Left lung (tissue), 10 donors: ENCODE measurements around the gene SAMM50. TPM values are rescaled to one million over a fixed set of nuclear protein-coding genes. Genes with fewer than 3 reads are reported as not detected.
A peak's percentile ranks its signal among the peaks of the same experiment; 100 is the strongest.

Source experiments
- ATAC-seq: fragments of 200-7000 bp; cut with Tn5 transposase; one replicate; pipeline ENCODE4 v1.9.1; 2020; ENCODE audit warnings: moderate library complexity
- DNase-seq, 4 donors: peaks; one replicate each; pipeline ENCODE4 v3.0.0-alpha.2; 2013 to 2020
- H3K27ac ChIP-seq, 2 donors: fragments of 200-600 bp; sonication (generic) in 1 of 2; one replicate each; pipeline versions ENCODE4 v1.5.0 to v1.8.0; 2020 to 2021
- H3K27me3 ChIP-seq, 2 donors: fragments of 200-600 bp; sonication (generic) in 1 of 2; one replicate each; pipeline versions ENCODE4 v1.5.0 to v1.8.0; 2020 to 2021
- H3K36me3 ChIP-seq, 2 donors: fragments of 200-600 bp; sonication (generic) in 1 of 2; one replicate each; pipeline versions ENCODE4 v1.5.0 to v1.8.0; 2020 to 2021
- H3K4me1 ChIP-seq, 2 donors: fragments of 200-600 bp; one replicate each; pipeline ENCODE4 v1.8.0; 2021
- H3K4me3 ChIP-seq, 2 donors: fragments of 200-600 bp; sonication (generic) in 1 of 2; one replicate each; pipeline versions ENCODE4 v1.5.0 to v1.8.0; 2020 to 2021; ENCODE audit warnings: mild to moderate bottlenecking in 1 of 2
- H3K9me3 ChIP-seq, 2 donors: fragments of 200-600 bp; sonication (generic) in 1 of 2; one replicate each; pipeline versions ENCODE4 v1.5.0 to v1.8.0; 2020 to 2021
- CTCF ChIP-seq, 2 donors: fragments of 200-600 bp; sonication (generic) in 1 of 2; IDR thresholded peaks; one replicate each; pipeline versions ENCODE4 v1.5.0 to v1.8.0; 2021; ENCODE audit warnings: antibody characterized with exemption in 2 of 2
- intact Hi-C, 2 donors: fragments of 100-400 bp; cut with DNase I; formaldehyde crosslinking; loops; one replicate each; pipeline versions ENCODE4 v1.11.2 to v1.14.2; 2022
- polyA plus RNA-seq, 6 donors: library from polyadenylated mRNA; unstranded; fragments of 120-200 nt; gene quantifications; one replicate each; pipeline ENCODE4 v1.2.1, GENCODE V29; 2013; ENCODE audit not compliant: insufficient read length in 6 of 6
- total RNA-seq, 2 donors: library from RNA; stranded (reverse); fragmentation: NEBNext Ultra II Directional; extraction: Animal tissue kit (Norgen Biotek cat#: 25700); gene quantifications; one replicate each; pipeline ENCODE4 v1.2.1, GENCODE V29; 2021
- donor health status: DM: no; HTN: yes; CAD: no.
- donor health status: DM: no; HTN: no; CAD: no.

SAMM50 gene
- total and polyA plus RNA-seq, 8 donors = 23.3 to 66.6 (median 62.3) TPM

GRCh38 chr22:43911351-43911750, 43.9 kb upstream of the SAMM50 start:
- intact Hi-C loops = no loop called here
- H3K27me3 ChIP-seq = peaks cover 0 to 64% of the 10 kb centered on the region in 2 donors

GRCh38 chr22:43917521-43917920, 37.7 kb upstream of the SAMM50 start:
- H3K27me3 ChIP-seq = peaks cover 3 to 77% of the 10 kb centered on the region in 2 donors
- DNase-seq (no peak), ATAC-seq (peak; percentile 22)
- H3K27ac ChIP-seq = no peak overlapping the region
- H3K4me1 ChIP-seq = no peaks in the 10 kb centered on the region
- H3K4me3 ChIP-seq = no peak overlapping the region
- H3K36me3 ChIP-seq = no peaks in the 10 kb centered on the region
- H3K9me3 ChIP-seq = no peaks in the 10 kb centered on the region
- intact Hi-C loops = no loop called here
- no peak for TF ChIP-seq CTCF (IDR thresholded peaks at IDR 0.05)

More at GRCh38 chr22:43911351-43911750, 43.9 kb upstream of the SAMM50 start:
- no peak overlapping the region for H3K4me3 ChIP-seq
- ATAC-seq (no peak), DNase-seq (no peak)
- no peaks in the 10 kb centered on the region for H3K36me3 ChIP-seq
- no peaks in the 10 kb centered on the region for H3K4me1 ChIP-seq
- no peaks in the 10 kb centered on the region for H3K9me3 ChIP-seq
- TF ChIP-seq CTCF (IDR thresholded peaks at IDR 0.05) = no peak
- H3K27ac ChIP-seq = no peak overlapping the region

- Histone ChIP-seq H3K4me3 (no peak overlapping the region), H3K27me3 (peaks cover 9 to 87% of the 10 kb centered on the region in 2 donors), H3K27ac (no peak overlapping the region), H3K36me3 (no peaks in the 10 kb centered on the region), H3K4me1 (peaks cover 7 to 11% of the 10 kb centered on the region in 2 donors), H3K9me3 (no peaks in the 10 kb centered on the region)
- intact Hi-C loops = no loop called here
- DNase-seq (no peak), ATAC-seq (no peak)
- TF ChIP-seq CTCF (IDR thresholded peaks at IDR 0.05) = no peak
Observed at GRCh38 chr22:43919106-43919973, 35.9 kb upstream of the SAMM50 start.

GRCh38 chr22:43921370-43921769, 33.9 kb upstream of the SAMM50 start:
- intact Hi-C loops = no loop called here
- H3K27ac ChIP-seq = no peak overlapping the region
- H3K4me1 ChIP-seq = peaks cover 7 to 16% of the 10 kb centered on the region in 2 donors
- H3K4me3 ChIP-seq = no peak overlapping the region
- H3K36me3 ChIP-seq = no peaks in the 10 kb centered on the region
- TF ChIP-seq CTCF (IDR thresholded peaks at IDR 0.05) = no peak
- H3K27me3 ChIP-seq = peaks cover 19 to 95% of the 10 kb centered on the region in 2 donors
- no peaks in the 10 kb centered on the region for H3K9me3 ChIP-seq
- ATAC-seq (no peak), DNase-seq (no peak)

GRCh38 chr22:43922123-43922522, 33.1 kb upstream of the SAMM50 start:
- Histone ChIP-seq H3K4me3 (no peak overlapping the region), H3K27ac (no peak overlapping the region), H3K36me3 (no peaks in the 10 kb centered on the region), H3K4me1 (peaks cover 7 to 16% of the 10 kb centered on the region in 2 donors), H3K27me3 (peaks cover 19 to 89% of the 10 kb centered on the region in 2 donors), H3K9me3 (no peaks in the 10 kb centered on the region)
- no peak for ATAC-seq
- no peak for DNase-seq
- intact Hi-C loops = no loop called here
- TF ChIP-seq CTCF (IDR thresholded peaks at IDR 0.05) = no peak
